Keratinocyte (primary cell): ENCODE results near the gene MTX2. TPM values are rescaled to one million over a fixed set of nuclear protein-coding genes. Genes with fewer than 3 reads are reported as not detected.

Experiments
- DNase-seq: peaks from one replicate; pipeline ENCODE4 v3.0.0-alpha.2; 2011; ENCODE audit warnings: low read depth, missing footprints, low spot score
- FAIRE-seq: peaks from 2 replicates; lab custom pipeline; 2011; peaks lifted over from hg19 to GRCh38; lab: Jason Lieb, UNC
- H2AFZ ChIP-seq: 2 replicates; pipeline ENCODE4 v1.6.0; 2012; ENCODE audit warnings: low read length, control low read depth, inconsistent platforms; ENCODE audit not compliant: control insufficient read depth
- H3K27ac ChIP-seq: 2 replicates; pipeline ENCODE4 v1.5.1; 2011; ENCODE audit warnings: low read length; ENCODE audit not compliant: control insufficient read depth, insufficient read depth
- H3K27me3 ChIP-seq: 3 replicates; pipeline ENCODE4 v1.6.0; 2011; ENCODE audit warnings: low read length; ENCODE audit not compliant: control insufficient read depth, insufficient read depth; ENCODE audit errors: extremely low read depth
- H3K36me3 ChIP-seq, 2 experiments: 2 replicates in 1 of 2; 3 replicates in 1 of 2; pipeline ENCODE4 v1.5.1; 2011; ENCODE audit warnings: low read length in 2 of 2, mild to moderate bottlenecking in 1 of 2; ENCODE audit not compliant: control insufficient read depth in 2 of 2, insufficient read depth in 2 of 2; ENCODE audit errors: extremely low read depth in 1 of 2
- H3K4me1 ChIP-seq: 3 replicates; pipeline ENCODE4 v1.5.1; 2011; ENCODE audit warnings: low read length; ENCODE audit not compliant: control insufficient read depth, insufficient read depth; ENCODE audit errors: extremely low read depth
- H3K4me2 ChIP-seq: 3 replicates; pipeline ENCODE4 v1.6.0; 2011; ENCODE audit warnings: low read depth, low read length; ENCODE audit not compliant: control insufficient read depth, insufficient read depth; ENCODE audit errors: extremely low read depth
- H3K4me3 ChIP-seq, 3 experiments: fragments of 200-600 bp in 1 of 3; sonication (generic) in 1 of 3; 2 replicates in 2 of 3; 3 replicates in 1 of 3; pipeline ENCODE4 v1.5.1; 2011 to 2016; ENCODE audit warnings: low read length in 3 of 3, mild to moderate bottlenecking in 3 of 3, control low read depth in 2 of 3, inconsistent platforms in 1 of 3, low read depth in 1 of 3, mixed read lengths in 1 of 3, mixed run types in 1 of 3, moderate library complexity in 1 of 3; ENCODE audit not compliant: control insufficient read depth in 2 of 3, insufficient read depth in 2 of 3; ENCODE audit errors: extremely low read depth in 1 of 3
- H3K79me2 ChIP-seq: 2 replicates; pipeline ENCODE4 v1.6.0; 2012; ENCODE audit warnings: low read length; ENCODE audit not compliant: control insufficient read depth, insufficient read depth
- H3K9ac ChIP-seq: 3 replicates; pipeline ENCODE4 v1.6.0; 2011; ENCODE audit warnings: low read length; ENCODE audit not compliant: control insufficient read depth, insufficient read depth; ENCODE audit errors: extremely low read depth
- H3K9me1 ChIP-seq: 3 replicates; pipeline ENCODE4 v1.6.0; 2011; ENCODE audit warnings: low read length; ENCODE audit not compliant: control insufficient read depth, insufficient read depth; ENCODE audit errors: extremely low read depth
- H3K9me3 ChIP-seq: 2 replicates; pipeline ENCODE4 v1.5.1; 2012; ENCODE audit warnings: low read depth, low read length; ENCODE audit not compliant: control insufficient read depth
- H4K20me1 ChIP-seq: 3 replicates; pipeline ENCODE4 v1.6.0; 2011; ENCODE audit warnings: low read length; ENCODE audit not compliant: control insufficient read depth, insufficient read depth; ENCODE audit errors: extremely low read depth
- EZH2 ChIP-seq: IDR thresholded peaks from one replicate; pipeline ENCODE4 v1.6.1; 2012; ENCODE audit warnings: inconsistent platforms, mild to moderate bottlenecking, low read length, moderate library complexity
- dilution Hi-C: fragments of 300-500 bp; cut with MboI; formaldehyde crosslinking; loops from one replicate; pipeline ENCODE4 v1.7.0; 2020; ENCODE audit warnings: low sequenced_read_pairs; ENCODE audit not compliant: extremely low pct_ligation_motif_present
- polyA plus RNA-seq, 5 experiments: library from polyadenylated mRNA; depleted of rRNA in 3 of 5; stranded (reverse) in 3 of 5; stranded (forward) in 1 of 5; unstranded in 1 of 5; fragments of >200 nt; gene quantifications; 1 replicate in 1 of 5; 2 replicates in 3 of 5; 3 replicates in 1 of 5; pipeline versions ENCODE4 v1.2.1 to v1.2.3, GENCODE V29; 2011 to 2012; ENCODE audit warnings: missing spikeins in 2 of 5, low read depth in 1 of 5, low replicate concordance in 1 of 5
- TF ChIP-seq, protein P1 (sequence below), 3 experiments: IDR thresholded peaks in 1 of 3; conservative IDR thresholded peaks in 1 of 3; optimal IDR thresholded peaks in 1 of 3; 2 replicates in 2 of 3; 3 replicates in 1 of 3; pipeline versions ENCODE3 to v1.5.1; 2011; ENCODE audit warnings: low read length in 3 of 3, mild to moderate bottlenecking in 3 of 3, moderate library complexity in 2 of 3, control low read depth in 1 of 3, inconsistent platforms in 1 of 3; ENCODE audit not compliant: insufficient read depth in 2 of 3; ENCODE audit errors: extremely low read depth in 1 of 3

Gene MTX2
- polyA plus RNA-seq, 1 donor (not counting 4 experiments of a cell fraction or from before 2014, with no cell fraction given), result 60.3 TPM

DNA sequence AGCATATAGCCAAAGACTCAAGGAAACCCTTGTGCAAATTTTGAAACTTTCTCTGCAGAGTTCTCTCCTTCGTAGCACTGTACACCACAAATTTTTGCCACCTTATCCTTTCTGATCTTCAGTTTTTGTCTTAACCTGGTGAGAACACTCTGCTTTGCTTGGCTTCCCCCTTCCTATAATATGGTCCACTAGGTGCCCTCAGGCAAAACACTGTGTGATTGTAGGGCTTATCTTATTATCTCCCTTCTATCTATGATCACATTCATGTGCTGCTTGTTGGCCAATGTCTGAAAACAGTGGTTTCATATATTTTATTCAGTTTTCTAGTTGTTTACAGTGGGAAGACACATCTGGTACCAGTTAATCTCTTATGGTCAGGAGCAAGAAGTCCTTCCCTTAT, 111.1 kb downstream of the MTX2 start:
- Histone ChIP-seq H2AFZ (no peak overlapping the region), H3K27ac (no peak overlapping the region), H3K4me1 (no peaks in the 10 kb centered on the region), H3K9me3 (no peaks in the 10 kb centered on the region), H3K27me3 (no peaks in the 10 kb centered on the region), H3K4me3 (no peak overlapping the region), H3K4me2 (no peak overlapping the region), H3K9me1 (no peaks in the 10 kb centered on the region), H4K20me1 (no peaks in the 10 kb centered on the region), H3K79me2 (no peaks in the 10 kb centered on the region), H3K36me3 (no peaks in the 10 kb centered on the region), H3K9ac (no peak overlapping the region)
- TF ChIP-seq EZH2, result no peak
- TF ChIP-seq, protein P1, sequence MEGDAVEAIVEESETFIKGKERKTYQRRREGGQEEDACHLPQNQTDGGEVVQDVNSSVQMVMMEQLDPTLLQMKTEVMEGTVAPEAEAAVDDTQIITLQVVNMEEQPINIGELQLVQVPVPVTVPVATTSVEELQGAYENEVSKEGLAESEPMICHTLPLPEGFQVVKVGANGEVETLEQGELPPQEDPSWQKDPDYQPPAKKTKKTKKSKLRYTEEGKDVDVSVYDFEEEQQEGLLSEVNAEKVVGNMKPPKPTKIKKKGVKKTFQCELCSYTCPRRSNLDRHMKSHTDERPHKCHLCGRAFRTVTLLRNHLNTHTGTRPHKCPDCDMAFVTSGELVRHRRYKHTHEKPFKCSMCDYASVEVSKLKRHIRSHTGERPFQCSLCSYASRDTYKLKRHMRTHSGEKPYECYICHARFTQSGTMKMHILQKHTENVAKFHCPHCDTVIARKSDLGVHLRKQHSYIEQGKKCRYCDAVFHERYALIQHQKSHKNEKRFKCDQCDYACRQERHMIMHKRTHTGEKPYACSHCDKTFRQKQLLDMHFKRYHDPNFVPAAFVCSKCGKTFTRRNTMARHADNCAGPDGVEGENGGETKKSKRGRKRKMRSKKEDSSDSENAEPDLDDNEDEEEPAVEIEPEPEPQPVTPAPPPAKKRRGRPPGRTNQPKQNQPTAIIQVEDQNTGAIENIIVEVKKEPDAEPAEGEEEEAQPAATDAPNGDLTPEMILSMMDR (optimal IDR thresholded peaks at IDR 0.05 in 1 of 3, IDR thresholded peaks at IDR 0.05 in 1 of 3, conservative IDR thresholded peaks at IDR 0.05 in 1 of 3; ENCODE audit: extremely low read depth in 1 of 3, insufficient read depth in 2 of 3, low read length in 3 of 3), result no peak
- DNase-seq, result no peak
- dilution Hi-C loops, result no loop called here
- no peak for FAIRE-seq

DNA sequence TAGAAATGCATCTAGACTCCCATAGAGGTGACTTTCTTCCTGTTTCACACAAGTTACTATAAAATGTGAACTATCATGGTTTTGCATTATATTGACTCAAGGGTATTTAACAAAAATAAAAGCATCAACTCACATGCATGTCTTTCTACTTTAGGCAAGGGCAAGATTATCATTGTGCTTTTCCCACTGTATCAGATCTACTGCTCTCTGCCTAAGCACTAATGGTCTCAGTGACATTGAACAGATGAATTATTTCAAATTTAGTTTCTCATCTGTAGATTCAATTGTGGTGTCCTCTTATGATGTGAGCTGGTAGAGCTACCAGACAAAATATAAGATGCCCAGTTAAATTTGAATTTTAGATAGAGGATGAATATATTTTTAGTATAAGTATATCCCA, 113.9 kb downstream of the MTX2 start:
- Histone ChIP-seq H2AFZ (no peak overlapping the region), H3K27me3 (no peaks in the 10 kb centered on the region), H3K9me3 (no peaks in the 10 kb centered on the region), H3K4me1 (no peaks in the 10 kb centered on the region), H3K9me1 (no peaks in the 10 kb centered on the region), H3K4me2 (no peak overlapping the region), H3K27ac (no peak overlapping the region), H4K20me1 (no peaks in the 10 kb centered on the region), H3K4me3 (no peak overlapping the region), H3K79me2 (no peaks in the 10 kb centered on the region), H3K36me3 (no peaks in the 10 kb centered on the region), H3K9ac (no peak overlapping the region)
- DNase-seq (no peak), FAIRE-seq (no peak)
- no peak for TF ChIP-seq EZH2
- TF ChIP-seq, protein P1 (optimal IDR thresholded peaks at IDR 0.05 in 1 of 3, IDR thresholded peaks at IDR 0.05 in 1 of 3, conservative IDR thresholded peaks at IDR 0.05 in 1 of 3; ENCODE audit: extremely low read depth in 1 of 3, insufficient read depth in 2 of 3, low read length in 3 of 3), result no peak
- dilution Hi-C loops, result no loop called here
